CD8-positive, alpha-beta memory T cell (primary cell): Measurements from ENCODE around the gene NIPBL. TPM values are rescaled to one million over a fixed set of nuclear protein-coding genes. Genes with fewer than 3 reads are reported as not detected.
"Not testable (repeated sequence)": the region's sequence is repeated elsewhere in the genome, so short reads cannot be mapped to it uniquely, and the experiment has no call there.

Experiments used
- CTCF ChIA-PET: fragments of 350-600 bp; sonication (Branson Sonifier 250); formaldehyde crosslinking; loops from one replicate; lab custom pipeline; 2021; ENCODE audit warnings: antibody characterized with exemption; lab: Charles Lee
- POLR2A ChIA-PET: fragments of 350-600 bp; sonication (Branson Sonifier 250); formaldehyde crosslinking; loops from one replicate; lab custom pipeline; 2021; ENCODE audit warnings: antibody characterized with exemption; lab: Charles Lee
- DNase-seq, 5 donors: peaks; one replicate each; pipeline versions ENCODE4 v3.0.0 to v3.0.0-alpha.2; 2020 to 2022; ENCODE audit warnings: mixed read lengths in 1 of 5
- H3K27ac ChIP-seq: one replicate; pipeline ENCODE4 v1.7.0; 2013; ENCODE audit warnings: low read depth, mild to moderate bottlenecking, low read length, moderate library complexity
- H3K27me3 ChIP-seq: 2 replicates; pipeline ENCODE4 v1.7.0; 2013; ENCODE audit warnings: low read length, mild to moderate bottlenecking; ENCODE audit not compliant: insufficient read depth, poor library complexity, severe bottlenecking
- H3K36me3 ChIP-seq: 2 replicates; pipeline ENCODE4 v1.7.0; 2013; ENCODE audit warnings: mild to moderate bottlenecking, low read length, moderate library complexity; ENCODE audit not compliant: insufficient read depth
- H3K4me1 ChIP-seq: 2 replicates; pipeline ENCODE4 v1.7.0; 2013; ENCODE audit warnings: mild to moderate bottlenecking, low read length, moderate library complexity; ENCODE audit not compliant: insufficient read depth
- H3K4me3 ChIP-seq: 2 replicates; pipeline ENCODE4 v1.7.0; 2013; ENCODE audit warnings: mild to moderate bottlenecking, low read length
- H3K9me3 ChIP-seq: 2 replicates; pipeline ENCODE4 v1.7.0; 2013; ENCODE audit warnings: mild to moderate bottlenecking, low read length
- H3K27ac Mint-ChIP-seq, 8 donors: one replicate each; pipeline ENCODE4 v1.8.0; 2020 to 2021; ENCODE audit warnings: mixed read lengths in 8 of 8, mild to moderate bottlenecking in 6 of 8, inconsistent platforms in 3 of 8, moderate library complexity in 3 of 8
- H3K27me3 Mint-ChIP-seq, 2 donors: one replicate each; pipeline ENCODE4 v1.8.0; 2020 to 2021; ENCODE audit warnings: mixed read lengths in 2 of 2, mild to moderate bottlenecking in 1 of 2, moderate library complexity in 1 of 2
- H3K36me3 Mint-ChIP-seq, 3 donors: one replicate each; pipeline ENCODE4 v1.8.0; 2020 to 2021; ENCODE audit warnings: mixed read lengths in 3 of 3, inconsistent platforms in 1 of 3, mild to moderate bottlenecking in 1 of 3
- H3K4me1 Mint-ChIP-seq, 3 donors: one replicate each; pipeline ENCODE4 v1.8.0; 2020 to 2021; ENCODE audit warnings: mixed read lengths in 3 of 3, inconsistent platforms in 1 of 3, mild to moderate bottlenecking in 1 of 3
- H3K4me3 Mint-ChIP-seq, 7 donors: one replicate each; pipeline ENCODE4 v1.8.0; 2020 to 2021; ENCODE audit warnings: mixed read lengths in 7 of 7, mild to moderate bottlenecking in 6 of 7, moderate library complexity in 4 of 7, inconsistent platforms in 2 of 7
- H3K9me3 Mint-ChIP-seq, 5 donors: one replicate each; pipeline ENCODE4 v1.8.0; 2020 to 2022; ENCODE audit warnings: mixed read lengths in 5 of 5, mild to moderate bottlenecking in 3 of 5, moderate library complexity in 2 of 5, inconsistent platforms in 1 of 5
- polyA plus RNA-seq: library from polyadenylated mRNA; unstranded; fragments of 300-500 nt; fragmentation: Illumina TruSeq; gene quantifications from one replicate; pipeline ENCODE4 v1.2.3, GENCODE V29; 2021
- total RNA-seq, 2 experiments: library from RNA; stranded (reverse); gene quantifications; one replicate each; pipeline ENCODE4 v1.2.3, GENCODE V29; 2021

The NIPBL gene
- total and polyA plus RNA-seq, 3 experiments from 2014 or later = 36.4 to 55.0 (median 47.3) TPM

- ChIA-PET CTCF (no interaction called here), POLR2A (interaction anchor here (0.5 to 0.6 kb wide), 2 partner anchors 18 to 21 kb away, joined by 3 to 4 read pairs; partner anchors contain the start of gene NIPBL)
- H3K4me1 ChIP-seq = peaks cover 32% of the 10 kb centered on the region
- Mint-ChIP-seq H3K27me3 (no peaks in the 10 kb centered on the region), H3K36me3 (peaks cover 2 to 8% (median 6%) of the 10 kb centered on the region in 3 donors), H3K4me3 (no peak overlapping the region), H3K27ac (peak overlapping the region in 1 of 8 donors; percentile 11), H3K9me3 (no peaks in the 10 kb centered on the region), H3K4me1 (peaks cover 72 to 88% (median 87%) of the 10 kb centered on the region in 3 donors)
- no peak for DNase-seq
- no peaks in the 10 kb centered on the region for H3K9me3 ChIP-seq
- no peak overlapping the region for H3K4me3 ChIP-seq
- no peak overlapping the region for H3K27ac ChIP-seq
- no peaks in the 10 kb centered on the region for H3K27me3 ChIP-seq
- no peaks in the 10 kb centered on the region for H3K36me3 ChIP-seq
These were observed 21.0 kb downstream of the NIPBL start for GRCh38 chr5:36897616-36898015.

- Mint-ChIP-seq H3K9me3 (no peaks in the 10 kb centered on the region), H3K4me1 (peaks cover 71 to 90% (median 90%) of the 10 kb centered on the region in 3 donors), H3K27me3 (no peaks in the 10 kb centered on the region), H3K36me3 (peaks cover 1 to 13% (median 6%) of the 10 kb centered on the region in 3 donors), H3K27ac (peak overlapping the region in 2 of 8 donors; percentile 35 to 46), H3K4me3 (no peak overlapping the region)
- Histone ChIP-seq H3K4me3 (no peak overlapping the region), H3K36me3 (no peaks in the 10 kb centered on the region), H3K9me3 (no peaks in the 10 kb centered on the region), H3K27ac (no peak overlapping the region), H3K4me1 (peaks cover 32% of the 10 kb centered on the region), H3K27me3 (no peaks in the 10 kb centered on the region)
- no peak for DNase-seq
- ChIA-PET CTCF (interaction anchor here (1.0 kb wide), 1 partner anchor 24 kb away, joined by 4 read pairs; the partner anchor contains the start of gene NIPBL), POLR2A (no interaction called here)
These were observed 23.3 kb downstream of the NIPBL start for GRCh38 chr5:36899860-36900259.

DNA sequence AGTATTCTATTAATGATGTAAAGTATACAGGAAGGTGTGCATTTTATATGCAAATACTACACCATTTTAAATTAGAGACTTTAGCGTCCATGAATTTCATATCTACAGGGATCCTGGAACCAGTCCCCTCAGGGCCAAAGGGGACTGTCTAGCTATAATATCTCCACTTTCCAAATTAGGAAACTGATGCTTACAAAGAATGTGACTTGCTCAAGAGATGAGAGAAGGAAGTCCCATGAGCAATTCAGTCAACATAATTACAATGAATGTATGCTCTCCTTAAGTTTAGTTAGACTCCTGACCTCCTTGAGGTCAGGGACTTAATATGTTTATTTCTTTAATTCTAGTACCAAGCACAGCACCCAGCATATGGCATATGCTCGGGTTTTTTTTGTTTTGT is 23.7 kb downstream of the NIPBL start:
- peaks cover 30% of the 10 kb centered on the region for H3K4me1 ChIP-seq
- H3K36me3 Mint-ChIP-seq = peaks cover 3 to 13% (median 4%) of the 10 kb centered on the region in 3 donors
- H3K4me3 Mint-ChIP-seq = no peak overlapping the region
- H3K4me3 ChIP-seq = no peak overlapping the region
- H3K27ac ChIP-seq = no peak overlapping the region
- ChIA-PET POLR2A (no interaction called here), CTCF (interaction anchor here (1.0 kb wide), 1 partner anchor 24 kb away, joined by 4 read pairs; the partner anchor contains the start of gene NIPBL)
- no peaks in the 10 kb centered on the region for H3K27me3 ChIP-seq
- no peaks in the 10 kb centered on the region for H3K9me3 Mint-ChIP-seq
- no peaks in the 10 kb centered on the region for H3K27me3 Mint-ChIP-seq
- no peak for DNase-seq
- H3K4me1 Mint-ChIP-seq = peaks cover 71 to 90% (median 90%) of the 10 kb centered on the region in 3 donors
- H3K9me3 ChIP-seq = no peaks in the 10 kb centered on the region
- no peaks in the 10 kb centered on the region for H3K36me3 ChIP-seq
- H3K27ac Mint-ChIP-seq = no peak overlapping the region

DNA sequence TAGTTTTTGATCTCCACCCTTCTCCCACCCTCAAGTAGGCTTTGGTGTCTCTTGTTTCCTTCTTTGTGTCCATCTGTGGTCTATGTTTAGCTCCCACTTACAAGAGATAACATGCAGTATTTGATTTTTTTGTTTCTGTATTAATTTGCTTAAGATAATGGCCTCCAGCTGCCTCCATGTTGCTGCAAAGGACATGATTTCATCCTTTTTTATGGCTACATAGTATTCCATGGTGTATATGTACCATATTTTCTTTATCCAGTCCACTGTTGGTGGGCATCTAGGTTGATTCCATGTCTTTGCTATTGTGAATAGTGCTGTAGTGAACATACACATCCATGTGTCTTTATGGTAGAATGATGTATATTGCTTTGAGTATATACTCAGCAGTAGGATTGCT is 24.5 kb downstream of the NIPBL start:
- peaks cover 66 to 88% (median 87%) of the 10 kb centered on the region in 3 donors for H3K4me1 Mint-ChIP-seq

DNA sequence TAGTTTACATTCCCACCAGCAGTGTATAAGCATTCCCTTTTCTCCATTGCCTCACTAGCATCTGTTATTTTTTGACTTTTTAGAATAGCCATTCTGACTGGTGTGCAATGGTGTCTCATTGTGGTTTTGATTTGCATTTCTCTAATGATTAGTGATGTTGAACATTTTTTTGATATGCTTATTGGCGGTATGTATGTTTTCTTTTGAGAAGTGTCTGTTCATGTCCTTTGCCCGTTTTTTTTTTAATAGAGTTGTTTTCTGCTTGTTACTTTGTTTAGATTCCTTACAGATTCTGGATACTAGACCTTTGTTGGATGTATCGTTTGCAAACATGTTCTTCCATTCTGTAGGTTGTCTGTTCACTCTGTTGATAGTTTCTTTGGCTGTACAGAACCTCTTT is 25.3 kb downstream of the NIPBL start:
- CTCF ChIA-PET = no interaction called here
- Histone ChIP-seq H3K27ac (no peak overlapping the region), H3K4me3 (no peak overlapping the region), H3K4me1 (peaks cover 37% of the 10 kb centered on the region), H3K36me3 (no peaks in the 10 kb centered on the region), H3K27me3 (no peaks in the 10 kb centered on the region), H3K9me3 (no peaks in the 10 kb centered on the region)
- Mint-ChIP-seq H3K27ac (peak overlapping the region in 1 of 8 donors; percentile 24), H3K9me3 (no peaks in the 10 kb centered on the region), H3K4me3 (peak overlapping the region in 4 of 7 donors; percentile 10 to 29 (median 26)), H3K36me3 (peaks cover 2 to 13% (median 3%) of the 10 kb centered on the region in 3 donors), H3K4me1 (peaks cover 66 to 89% (median 87%) of the 10 kb centered on the region in 3 donors), H3K27me3 (no peaks in the 10 kb centered on the region)
- POLR2A ChIA-PET = no interaction called here
- DNase-seq = no peak

More for the DNA sequence above, 24.5 kb downstream of the NIPBL start:
- POLR2A ChIA-PET, H3K27me3 ChIP-seq, DNase-seq, H3K27ac Mint-ChIP-seq, H3K9me3 Mint-ChIP-seq, H3K36me3 ChIP-seq, H3K4me3 ChIP-seq, H3K27ac ChIP-seq, H3K9me3 ChIP-seq, H3K4me3 Mint-ChIP-seq, CTCF ChIA-PET, H3K27me3 Mint-ChIP-seq: not testable (repeated sequence)
- H3K4me1 ChIP-seq = peaks cover 30% of the 10 kb centered on the region
- peaks cover 3 to 13% (median 4%) of the 10 kb centered on the region in 3 donors for H3K36me3 Mint-ChIP-seq

GRCh38 chr5:36902353-36902752 is 25.8 kb downstream of the NIPBL start:
- no peak for DNase-seq
- no peak overlapping the region for H3K4me3 ChIP-seq
- no peaks in the 10 kb centered on the region for H3K36me3 ChIP-seq
- Mint-ChIP-seq H3K9me3 (no peaks in the 10 kb centered on the region), H3K4me3 (peak overlapping the region in 3 of 7 donors; percentile 28 to 30 (median 29)), H3K27ac (peak overlapping the region in 2 of 8 donors; percentile 24 to 31), H3K36me3 (peaks cover 2 to 13% (median 3%) of the 10 kb centered on the region in 3 donors), H3K27me3 (no peaks in the 10 kb centered on the region), H3K4me1 (peaks cover 67 to 90% (median 88%) of the 10 kb centered on the region in 3 donors)
- H3K9me3 ChIP-seq = no peaks in the 10 kb centered on the region
- no peak overlapping the region for H3K27ac ChIP-seq
- ChIA-PET POLR2A (no interaction called here), CTCF (no interaction called here)
- H3K27me3 ChIP-seq = no peaks in the 10 kb centered on the region
- peaks cover 39% of the 10 kb centered on the region for H3K4me1 ChIP-seq

- Histone ChIP-seq H3K27me3 (no peaks in the 10 kb centered on the region), H3K4me1 (peaks cover 47% of the 10 kb centered on the region), H3K36me3 (no peaks in the 10 kb centered on the region), H3K4me3 (no peak overlapping the region), H3K9me3 (no peaks in the 10 kb centered on the region), H3K27ac (no peak overlapping the region)
- Mint-ChIP-seq H3K36me3 (peaks cover 2 to 13% (median 3%) of the 10 kb centered on the region in 3 donors), H3K4me1 (peaks cover 72 to 92% (median 90%) of the 10 kb centered on the region in 3 donors), H3K4me3 (peak overlapping the region in 5 of 7 donors; percentile 0 to 61 (median 12)), H3K27me3 (no peaks in the 10 kb centered on the region), H3K27ac (peak overlapping the region in 4 of 8 donors; percentile 7 to 54 (median 20)), H3K9me3 (no peaks in the 10 kb centered on the region)
- DNase-seq = no peak
- POLR2A ChIA-PET = no interaction called here
- CTCF ChIA-PET = no interaction called here
These were observed 28.1 kb downstream of the NIPBL start for GRCh38 chr5:36904677-36905076.

DNA sequence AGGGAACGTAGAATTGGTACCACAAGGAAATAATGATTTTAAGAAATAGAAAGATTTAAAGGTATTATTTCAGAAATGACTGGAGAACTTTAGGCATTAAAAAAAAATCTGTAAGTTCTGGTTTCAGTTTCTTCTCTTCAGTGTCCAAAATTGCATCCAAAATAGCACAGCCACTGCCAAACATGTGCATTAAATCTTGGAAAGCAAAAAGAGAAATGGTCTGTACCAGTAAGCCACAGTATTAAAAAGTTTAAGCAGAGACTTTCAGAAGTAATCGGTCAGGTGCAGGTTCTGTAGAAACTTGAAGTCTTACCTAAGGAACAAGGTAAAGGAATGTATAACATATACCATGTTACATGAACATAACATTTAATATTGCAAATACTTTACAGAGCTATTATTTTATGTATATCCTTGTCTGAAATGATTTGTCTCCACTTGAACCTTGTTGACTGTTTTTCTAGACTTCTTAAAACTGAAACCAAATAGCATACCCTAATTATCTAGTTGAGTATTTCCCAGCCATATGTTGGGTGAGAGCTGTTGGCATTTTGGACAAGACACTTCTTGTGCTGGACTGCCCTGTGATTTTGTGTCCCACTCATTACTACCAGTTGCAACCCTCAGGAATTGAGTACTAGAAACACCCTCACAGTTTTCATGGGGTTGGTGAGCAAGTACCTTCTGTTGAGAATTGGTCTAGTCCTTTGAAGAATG is 32.1 kb downstream of the NIPBL start:
- Mint-ChIP-seq H3K4me3 (peak overlapping the region in 2 of 7 donors; percentile 10 to 44), H3K36me3 (peaks cover 0 to 1% (median 1%) of the 10 kb centered on the region in 3 donors), H3K9me3 (no peaks in the 10 kb centered on the region), H3K27ac (peak overlapping the region in 3 of 8 donors; percentile 2 to 11 (median 9)), H3K4me1 (peaks cover 51 to 61% (median 55%) of the 10 kb centered on the region in 3 donors), H3K27me3 (no peaks in the 10 kb centered on the region)
- ChIA-PET CTCF (no interaction called here), POLR2A (no interaction called here)
- H3K4me1 ChIP-seq = peaks cover 42% of the 10 kb centered on the region
- H3K4me3 ChIP-seq = no peak overlapping the region
- H3K27ac ChIP-seq = no peak overlapping the region
- no peaks in the 10 kb centered on the region for H3K27me3 ChIP-seq
- DNase-seq = no peak
- no peaks in the 10 kb centered on the region for H3K9me3 ChIP-seq
- no peaks in the 10 kb centered on the region for H3K36me3 ChIP-seq
